GM18519 (cell line): Measurements from ENCODE around the gene HMGN3.

ENCODE experiments used
- ATAC-seq: cut with Tn5 transposase; IDR thresholded peaks from one replicate; pipeline ENCODE4 v1.9.1; 2021; ENCODE audit warnings: mild to moderate bottlenecking, moderate library complexity; ENCODE audit not compliant: unreplicated experiment, low FRiP score

HMGN3 gene

GRCh38 chr6:79233611-79234149 is 802 bp downstream of the HMGN3 start:
- peak; percentile 44 for ATAC-seq

- no peak for ATAC-seq
These were observed 1.6 kb downstream of the HMGN3 start for GRCh38 chr6:79232696-79233462.

- no peak for ATAC-seq
These were observed 2.8 kb downstream of the HMGN3 start for GRCh38 chr6:79231666-79232065.

GRCh38 chr6:79231101-79231500 is 3.4 kb downstream of the HMGN3 start:
- no peak for ATAC-seq

- no peak for ATAC-seq
These were observed 4.3 kb downstream of the HMGN3 start for GRCh38 chr6:79230149-79230548.

- ATAC-seq, result no peak
These were observed 7.0 kb downstream of the HMGN3 start for GRCh38 chr6:79227445-79227844.

- ATAC-seq, result no peak
These were observed 7.8 kb downstream of the HMGN3 start for GRCh38 chr6:79226660-79227059.

- ATAC-seq, result no peak
These were observed 8.5 kb downstream of the HMGN3 start for GRCh38 chr6:79225717-79226599.

- no peak for ATAC-seq
These were observed 10.7 kb downstream of the HMGN3 start for GRCh38 chr6:79223611-79224404.

GRCh38 chr6:79215213-79215824 is 19.2 kb downstream of the HMGN3 start:
- no peak for ATAC-seq

GRCh38 chr6:79212859-79213258 is 21.6 kb downstream of the HMGN3 start:
- ATAC-seq, result no peak

- ATAC-seq, result no peak
These were observed 25.7 kb downstream of the HMGN3 start for GRCh38 chr6:79208816-79209215.

- no peak for ATAC-seq
These were observed 30.7 kb downstream of the HMGN3 start for GRCh38 chr6:79203753-79204253.

- ATAC-seq, result no peak
These were observed 31.9 kb downstream of the HMGN3 start for GRCh38 chr6:79202556-79202955.

- no peak for ATAC-seq
These were observed 32.5 kb downstream of the HMGN3 start for GRCh38 chr6:79201983-79202382.

GRCh38 chr6:79201143-79201542 is 33.3 kb downstream of the HMGN3 start:
- ATAC-seq, result no peak

GRCh38 chr6:79196912-79197311 is 37.6 kb downstream of the HMGN3 start:
- no peak for ATAC-seq

GRCh38 chr6:79193971-79194370 is 40.5 kb downstream of the HMGN3 start:
- no peak for ATAC-seq

GRCh38 chr6:79189760-79190350 is 44.6 kb downstream of the HMGN3 start:
- no peak for ATAC-seq
